GM18867 (cell line): Measurements from ENCODE around the gene RAD51B.
A peak's percentile ranks its signal among the peaks of the same experiment; 100 is the strongest.
"Not testable (repeated sequence)": the region's sequence is repeated elsewhere in the genome, so short reads cannot be mapped to it uniquely, and the experiment has no call there.

ENCODE experiments used
- ATAC-seq: cut with Tn5 transposase; IDR thresholded peaks from one replicate; pipeline ENCODE4 v1.9.1; 2021; ENCODE audit warnings: mild to moderate bottlenecking, moderate library complexity; ENCODE audit not compliant: unreplicated experiment

Gene RAD51B

DNA sequence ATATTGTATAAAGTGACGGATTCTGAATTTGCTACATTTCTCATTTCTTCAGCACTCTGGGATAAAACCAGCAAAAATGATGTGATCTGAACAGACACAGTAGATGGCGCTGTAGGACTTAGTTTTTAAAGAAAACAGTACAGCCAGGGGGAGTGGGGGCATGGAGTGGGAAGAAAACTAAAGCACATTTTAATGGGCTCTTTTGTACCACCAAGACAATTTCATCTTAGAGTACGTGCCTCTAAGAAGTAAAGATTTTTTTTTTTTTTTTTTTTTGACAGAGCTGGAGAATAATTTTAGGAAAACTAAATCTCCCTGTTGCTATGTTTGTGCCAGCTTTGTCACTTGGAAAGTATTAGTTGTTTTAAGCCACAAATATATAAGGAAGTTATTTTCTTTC lies 124.4 kb downstream of the RAD51B start:
- no peak for ATAC-seq

DNA sequence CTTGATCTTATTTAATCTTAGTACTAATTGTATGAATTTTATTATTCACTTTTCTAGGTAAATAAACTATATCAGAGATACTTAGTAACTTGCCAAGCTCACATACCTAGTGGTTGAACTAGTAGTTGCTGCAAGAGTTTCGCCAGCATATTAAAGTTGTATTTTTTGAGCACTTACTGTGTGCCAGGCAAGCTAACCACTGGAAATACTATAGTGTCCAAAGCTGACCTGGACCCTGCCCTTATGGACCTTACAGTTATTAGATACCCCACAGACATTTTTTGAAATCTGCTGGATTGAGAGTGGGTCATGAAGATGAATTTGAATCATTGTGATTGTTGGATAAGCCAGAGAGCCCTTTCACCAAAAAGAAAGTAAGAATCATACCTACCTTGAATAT lies 125.0 kb downstream of the RAD51B start:
- ATAC-seq, result no peak

DNA sequence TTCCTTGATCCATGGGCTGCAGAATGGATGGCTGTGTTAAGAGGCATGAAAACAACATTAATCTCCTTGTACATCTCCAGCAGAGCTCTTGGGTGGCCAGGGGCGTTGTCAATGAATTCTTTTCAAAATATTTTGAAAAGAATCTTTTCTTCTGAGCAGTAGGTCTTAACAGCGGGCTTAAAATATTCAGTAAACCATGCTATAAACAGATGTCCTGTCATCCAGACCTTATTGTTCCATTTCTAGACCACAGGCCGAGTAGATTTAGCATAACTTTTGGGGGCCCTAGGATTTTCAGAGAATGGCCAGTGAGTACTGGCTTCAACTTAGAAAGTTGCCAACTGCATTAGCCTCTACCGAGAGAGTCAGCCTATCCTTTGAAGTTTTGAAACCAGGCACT lies 130.2 kb downstream of the RAD51B start:
- no peak for ATAC-seq

DNA sequence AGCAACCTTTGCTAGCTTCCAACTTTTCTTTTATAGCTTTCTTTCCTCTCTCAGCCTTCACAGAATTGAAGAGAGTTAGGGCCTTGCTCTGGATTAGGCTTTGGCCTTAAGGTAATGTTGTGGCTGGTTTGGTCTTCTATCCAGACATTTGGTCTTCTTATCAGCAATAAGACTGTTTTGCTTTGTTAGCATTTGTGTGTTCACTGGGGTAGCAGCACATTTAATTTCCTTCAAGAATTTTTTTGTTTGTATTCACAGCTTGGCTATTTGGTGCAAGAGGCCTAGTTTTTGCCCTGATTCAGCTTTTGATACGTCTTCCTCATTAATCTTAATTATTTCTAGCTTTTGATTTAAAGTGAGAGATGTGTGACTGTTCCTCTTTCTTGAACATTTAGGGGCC lies 130.8 kb downstream of the RAD51B start:
- ATAC-seq, result no peak

DNA sequence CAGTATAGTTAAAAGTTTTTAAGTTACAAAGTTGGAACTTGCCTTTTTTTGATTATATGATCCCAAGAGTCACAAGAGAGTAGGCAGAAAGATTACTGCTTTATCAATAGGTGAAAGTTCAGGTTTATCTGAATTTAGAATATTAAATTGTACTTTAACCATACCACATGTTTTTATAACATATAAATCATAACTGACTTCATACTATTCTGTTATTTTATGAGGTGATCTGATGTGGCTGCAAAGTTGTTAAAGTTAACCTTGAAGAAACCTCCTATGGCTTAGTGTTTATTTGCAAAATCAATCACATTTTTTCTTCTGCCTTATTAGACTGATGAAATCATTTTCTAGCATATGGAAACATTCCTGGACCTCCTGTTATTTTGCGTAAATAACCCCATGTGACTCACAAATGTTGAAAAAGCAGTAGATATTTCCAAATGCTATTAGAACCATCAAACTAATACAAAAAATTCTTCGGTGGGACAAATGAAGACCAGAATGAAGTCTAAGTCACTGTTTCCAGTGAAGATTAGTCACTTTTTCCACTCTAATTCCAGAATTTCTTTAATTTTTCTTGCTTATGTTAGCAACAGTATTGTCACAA lies 132.1 kb downstream of the RAD51B start:
- ATAC-seq, result no peak

DNA sequence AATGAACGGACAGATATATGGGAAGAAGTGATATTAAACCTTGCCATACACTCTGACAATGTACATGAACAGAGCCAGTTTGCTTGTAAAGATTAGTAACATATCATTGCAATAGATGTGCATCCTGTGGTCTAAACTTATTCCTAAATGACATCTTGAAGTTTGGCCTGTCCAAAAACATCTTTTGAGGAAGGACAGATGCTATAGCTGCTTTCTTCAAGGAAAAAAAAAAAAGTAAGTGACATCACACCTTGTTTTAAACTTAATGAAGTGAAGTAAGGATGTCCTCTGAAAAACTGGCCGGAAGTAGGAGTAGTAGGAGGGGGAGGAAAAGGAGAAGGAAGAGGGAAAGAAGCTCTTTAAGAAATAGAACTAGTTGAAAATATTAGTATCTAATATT lies 132.8 kb downstream of the RAD51B start:
- ATAC-seq, result no peak

DNA sequence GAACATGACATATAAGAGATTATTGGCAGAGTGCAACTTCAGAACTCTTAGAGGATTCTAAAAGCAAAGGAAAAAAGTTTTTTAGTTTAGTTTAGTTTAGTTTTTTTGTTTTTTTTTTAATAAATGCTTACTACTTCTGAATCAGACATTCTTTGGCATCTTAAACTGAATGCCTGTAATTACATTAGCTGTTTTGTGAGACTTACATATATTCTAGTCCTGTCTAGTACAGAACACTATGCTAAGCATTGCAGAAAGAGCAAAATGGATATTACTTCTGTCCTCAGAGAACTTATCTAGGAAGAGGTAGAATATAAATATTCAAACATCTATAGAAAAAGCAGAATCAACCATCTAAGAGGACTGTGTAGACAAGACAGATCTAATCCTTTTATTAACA lies 133.2 kb downstream of the RAD51B start:
- ATAC-seq, result no peak

DNA sequence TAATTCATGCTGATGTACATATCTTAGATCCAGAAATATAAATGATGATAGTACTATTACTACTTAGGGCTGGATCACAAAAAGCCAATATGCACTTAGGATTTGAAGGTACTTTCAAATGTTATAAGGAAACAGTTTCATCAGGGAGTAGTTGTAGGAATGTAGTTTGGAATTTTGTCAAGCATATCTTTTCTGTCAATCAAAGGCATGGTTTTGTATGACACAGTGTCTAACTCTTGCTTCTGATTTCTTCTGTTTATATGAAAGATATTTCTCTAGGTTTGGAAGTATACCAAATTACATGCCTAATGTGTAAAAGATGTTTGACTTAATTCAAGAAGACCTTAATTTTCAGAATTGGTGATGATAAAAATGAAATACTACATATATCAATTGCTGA lies 135.7 kb downstream of the RAD51B start:
- ATAC-seq, result no peak

DNA sequence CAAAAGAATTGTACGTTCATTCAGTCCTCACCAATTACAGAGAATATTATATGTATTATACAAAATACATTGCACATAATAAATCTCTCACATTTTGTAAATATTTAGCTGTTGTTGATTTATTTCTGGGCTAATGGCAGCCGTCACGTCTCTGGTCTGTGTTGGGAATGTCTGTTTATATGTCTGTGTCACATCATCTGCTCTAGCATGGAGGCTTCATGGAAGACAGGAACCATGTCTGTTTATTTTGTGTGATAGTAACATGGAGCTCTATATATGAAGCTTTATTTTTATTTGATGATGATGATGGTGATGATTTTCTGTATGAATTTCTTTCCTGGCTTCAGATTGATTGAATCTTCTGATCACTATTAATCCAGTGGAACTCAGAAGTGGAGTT lies 138.4 kb downstream of the RAD51B start:
- no peak for ATAC-seq

DNA sequence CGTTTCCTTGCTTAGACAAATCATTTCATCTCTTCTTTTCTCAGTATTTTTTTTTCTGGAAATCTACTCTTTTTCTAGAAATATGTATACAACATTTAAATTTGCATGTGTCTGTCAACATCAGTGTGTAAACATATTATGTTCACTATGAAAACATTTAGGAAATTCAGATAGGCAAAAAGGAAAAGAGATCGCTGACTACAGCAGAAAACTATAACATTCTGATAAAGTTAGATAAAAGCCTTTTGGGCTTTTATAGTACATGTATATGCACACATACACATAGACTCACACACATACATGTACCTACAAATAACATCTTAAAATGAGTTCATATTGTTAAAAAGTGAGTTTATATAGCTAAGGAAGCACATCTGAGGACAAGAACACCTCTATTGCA lies 142.1 kb downstream of the RAD51B start:
- ATAC-seq, result no peak

DNA sequence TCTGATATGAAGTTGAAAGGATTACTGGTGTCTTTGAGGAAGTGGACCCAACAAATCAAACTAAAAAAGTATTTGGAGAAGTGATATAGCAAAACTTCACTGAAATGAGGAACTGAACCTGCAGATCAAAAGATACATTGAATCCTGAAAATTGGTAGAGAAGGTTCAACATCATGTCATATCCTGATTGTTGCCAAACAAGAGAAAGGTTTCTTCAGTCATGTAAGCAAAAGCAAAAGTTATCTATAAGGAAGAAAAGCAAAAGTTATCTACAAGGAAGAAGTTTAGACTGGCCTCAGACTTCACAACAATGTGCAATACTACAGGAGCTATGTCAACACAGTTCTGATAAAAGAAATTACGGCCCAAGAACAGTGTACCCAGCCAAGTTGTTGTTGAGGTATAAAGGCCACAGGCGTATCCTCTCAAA lies 142.7 kb downstream of the RAD51B start:
- peak; percentile 40 for ATAC-seq

DNA sequence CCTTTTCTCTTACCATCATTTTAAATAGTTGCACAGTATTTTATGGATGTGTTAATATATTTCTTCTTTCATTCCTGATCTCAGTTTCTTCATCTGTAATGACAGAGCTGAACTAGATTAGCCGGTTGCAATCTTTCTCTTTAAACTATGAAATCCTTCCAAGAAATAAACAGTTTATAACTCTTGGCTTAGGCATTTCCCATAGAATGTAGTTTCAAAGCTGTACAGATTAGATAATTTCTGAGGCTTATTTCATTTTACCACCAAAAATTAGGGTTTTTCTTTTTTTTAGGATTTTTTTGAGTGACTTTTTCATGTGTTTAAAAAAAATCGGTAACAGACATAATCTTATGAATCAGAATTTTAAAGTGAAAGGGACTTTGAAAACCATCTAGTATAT lies 144.0 kb downstream of the RAD51B start:
- ATAC-seq, result no peak

DNA sequence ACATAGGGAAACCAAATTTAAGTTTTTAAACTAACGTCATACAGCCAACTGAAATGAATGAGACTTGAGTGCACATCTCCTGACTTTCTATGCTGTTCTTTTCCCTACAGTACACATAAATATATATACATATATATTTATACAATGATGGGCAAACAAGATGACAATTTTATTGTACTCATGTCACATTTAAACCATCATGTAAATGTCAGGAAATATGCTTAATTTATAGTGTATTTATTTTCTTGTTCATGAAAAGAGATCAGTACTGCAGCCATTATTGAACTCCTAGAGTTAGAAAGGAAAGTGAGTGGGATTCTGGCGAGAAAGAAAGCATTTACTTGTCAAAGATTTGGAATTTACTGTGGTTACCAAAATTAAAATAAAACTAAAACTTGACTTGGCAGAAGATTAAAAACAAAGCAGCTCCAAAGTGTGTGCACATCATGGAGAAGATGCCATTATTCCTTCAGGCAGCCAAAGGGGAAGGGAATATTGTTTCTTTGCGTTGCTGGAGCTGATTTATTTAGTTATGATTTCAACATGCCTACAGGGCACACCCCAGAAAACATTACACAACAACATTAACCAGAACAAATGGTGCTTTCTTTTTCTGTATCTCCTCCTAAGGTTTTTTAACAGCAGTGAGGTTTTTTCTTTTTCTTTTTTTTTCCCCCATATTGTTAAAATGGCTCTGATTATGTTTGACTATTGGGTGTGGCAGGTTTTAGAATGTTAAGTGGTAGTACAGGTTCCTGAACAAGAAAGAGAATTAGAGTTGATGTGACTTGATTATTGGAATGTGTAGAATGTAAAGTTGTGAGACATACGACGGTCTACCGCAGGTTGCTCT lies 144.6 kb downstream of the RAD51B start:
- no peak for ATAC-seq

DNA sequence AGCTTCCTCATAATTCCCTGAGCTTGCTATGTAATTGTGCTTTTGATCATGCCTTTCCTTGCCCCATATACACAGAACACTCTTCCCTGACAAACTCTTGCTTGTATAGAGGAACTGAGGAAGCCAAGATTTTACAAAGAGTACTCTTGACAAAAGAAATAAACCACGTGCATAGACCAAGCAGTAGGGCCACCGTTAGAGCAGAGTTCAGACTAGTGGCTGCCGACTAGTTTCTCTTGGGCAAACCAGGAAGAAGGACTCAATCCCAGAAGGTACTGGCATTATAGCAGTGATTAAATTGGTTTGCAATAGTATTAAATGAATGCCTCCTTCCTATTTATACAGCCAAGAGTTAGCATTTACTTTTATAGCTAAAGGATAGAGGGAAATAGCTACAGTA lies 146.1 kb downstream of the RAD51B start:
- ATAC-seq, result no peak

DNA sequence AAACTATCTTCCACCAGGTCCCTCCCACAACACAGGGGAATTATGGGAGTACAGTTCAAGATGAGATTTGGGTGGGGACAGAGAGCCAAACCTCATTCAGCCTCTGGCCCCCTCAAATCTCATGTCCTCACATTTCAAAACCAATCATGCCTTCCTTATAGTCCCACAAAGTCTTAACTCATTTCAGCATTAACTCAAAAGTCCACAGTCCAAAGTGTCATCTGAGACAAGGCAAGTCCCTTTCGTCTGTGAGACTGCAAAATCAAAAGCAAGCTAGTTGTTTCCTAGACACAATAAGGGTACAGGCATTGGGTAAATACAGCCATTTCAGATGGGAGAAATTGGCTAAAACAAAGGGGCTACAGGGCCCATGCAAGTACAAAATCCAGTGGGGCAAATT lies 147.6 kb downstream of the RAD51B start:
- no peak for ATAC-seq

DNA sequence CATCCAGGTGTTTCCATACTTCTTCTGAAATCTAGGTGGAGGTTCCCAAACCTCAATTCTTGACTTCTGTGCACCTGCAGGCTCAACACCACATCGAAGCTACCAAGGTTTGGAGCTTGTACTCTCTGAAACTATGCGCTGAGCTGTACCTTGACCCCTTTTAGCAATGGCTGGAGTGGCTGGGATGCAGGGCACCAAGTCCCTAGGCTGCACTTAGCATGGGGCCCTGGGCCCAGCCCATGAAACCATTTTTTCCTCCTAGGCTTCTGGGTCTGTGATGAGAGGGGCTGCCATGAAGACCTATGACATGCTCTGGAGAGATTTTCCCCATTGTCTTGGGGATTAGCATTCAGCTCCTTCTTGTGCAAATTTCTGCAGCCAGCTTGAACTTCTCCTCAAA lies 148.4 kb downstream of the RAD51B start:
- ATAC-seq, result not testable (repeated sequence)

DNA sequence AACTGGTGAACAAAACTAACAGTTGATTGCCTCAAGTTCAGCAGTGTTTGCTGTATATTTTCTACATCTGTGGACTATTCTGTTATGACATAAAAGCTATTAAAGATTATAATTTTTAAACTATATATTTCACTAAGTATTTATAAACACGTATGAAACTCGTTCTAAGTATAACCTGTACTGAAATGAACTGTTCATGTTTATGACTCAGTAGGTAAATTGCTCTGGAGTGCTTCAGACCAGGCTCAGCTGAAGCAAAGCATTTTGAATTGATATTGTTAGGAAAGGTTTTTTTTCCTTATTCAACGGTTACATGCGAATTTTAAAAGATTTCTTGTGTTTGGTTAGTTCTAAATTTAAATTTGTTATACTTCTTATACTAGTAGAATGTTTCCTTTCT lies 151.3 kb downstream of the RAD51B start:
- no peak for ATAC-seq

DNA sequence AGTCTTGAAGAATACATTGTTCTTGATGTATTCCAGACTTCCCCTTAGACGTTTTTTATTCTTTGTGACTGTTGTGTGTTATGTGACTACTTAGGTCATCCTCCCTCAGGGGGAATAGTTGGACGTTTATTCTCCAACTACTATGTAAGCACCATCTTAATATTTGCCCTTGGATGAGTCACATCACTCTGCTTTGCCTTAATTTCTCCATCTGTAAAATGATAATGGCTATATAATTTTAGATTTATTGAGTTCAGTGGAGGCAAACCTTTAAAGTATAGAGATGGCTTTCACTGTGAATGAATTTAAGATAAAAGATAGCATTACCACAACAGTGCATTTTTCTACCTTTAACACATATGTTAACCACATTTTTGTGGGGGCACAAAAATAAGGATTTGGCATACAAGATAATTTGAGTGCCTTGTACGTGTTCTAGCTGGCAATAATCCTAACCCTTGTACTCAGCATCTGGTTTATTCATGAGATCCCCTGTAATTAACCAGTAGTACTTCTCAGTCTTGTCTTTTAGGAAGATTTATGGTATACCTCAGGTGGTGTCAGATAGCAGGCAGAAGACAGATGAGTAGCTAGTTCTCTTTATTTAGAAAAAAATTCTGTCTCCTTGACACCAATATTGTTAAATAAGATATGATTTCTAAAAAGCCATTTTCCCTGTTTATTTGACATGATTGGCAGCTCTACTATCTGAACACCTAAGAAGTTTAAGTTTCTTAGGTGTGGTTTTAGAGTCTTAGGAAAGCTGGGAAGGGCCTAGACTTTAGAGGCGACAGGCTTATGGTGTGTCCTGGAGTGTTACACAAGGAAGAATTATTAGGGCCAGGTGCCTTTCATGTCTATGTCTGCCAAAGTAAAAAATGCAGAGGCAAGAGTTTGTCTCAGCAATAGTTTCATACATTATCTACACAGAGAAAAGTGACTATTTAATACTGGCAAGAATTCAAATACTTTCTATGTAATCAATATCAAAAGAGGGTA lies 152.3 kb downstream of the RAD51B start:
- ATAC-seq, result no peak

DNA sequence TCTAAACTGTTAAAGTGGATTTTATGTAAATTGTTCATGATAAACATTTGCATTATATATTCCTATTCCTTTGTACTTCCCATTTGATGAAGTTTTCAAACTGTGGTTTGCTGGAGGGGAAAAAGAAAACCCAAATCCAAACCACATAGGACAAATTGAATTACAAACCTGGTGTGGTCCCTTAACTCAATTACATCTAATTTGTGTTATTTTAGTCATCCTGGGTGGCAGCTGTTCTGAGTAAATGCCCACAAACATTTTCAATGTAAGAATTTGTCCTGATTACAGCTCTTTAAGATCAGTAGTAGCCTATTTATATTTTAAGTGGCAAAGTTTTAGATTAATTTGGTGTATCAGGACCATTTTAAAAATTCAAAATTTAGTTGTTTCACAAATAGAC lies 153.9 kb downstream of the RAD51B start:
- ATAC-seq, result no peak

DNA sequence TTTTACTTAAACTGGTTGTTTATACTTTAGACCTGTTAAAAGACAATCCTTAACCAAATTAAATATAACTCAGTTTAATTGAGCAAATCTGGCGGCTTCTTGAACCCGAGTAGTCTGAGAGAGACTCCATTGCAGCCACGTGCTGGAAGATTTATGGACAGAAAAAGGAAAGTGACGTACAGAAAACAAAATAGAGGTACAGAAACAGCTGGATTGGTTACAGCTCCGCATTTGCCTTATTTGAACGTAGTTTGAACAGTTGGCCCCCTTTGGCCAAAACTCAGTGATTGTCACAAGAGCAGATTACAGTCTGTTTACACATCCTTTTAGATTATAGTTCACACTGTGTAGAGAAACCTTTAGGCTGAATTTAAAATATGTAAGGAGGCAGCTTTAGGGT lies 155.9 kb downstream of the RAD51B start:
- ATAC-seq, result no peak

DNA sequence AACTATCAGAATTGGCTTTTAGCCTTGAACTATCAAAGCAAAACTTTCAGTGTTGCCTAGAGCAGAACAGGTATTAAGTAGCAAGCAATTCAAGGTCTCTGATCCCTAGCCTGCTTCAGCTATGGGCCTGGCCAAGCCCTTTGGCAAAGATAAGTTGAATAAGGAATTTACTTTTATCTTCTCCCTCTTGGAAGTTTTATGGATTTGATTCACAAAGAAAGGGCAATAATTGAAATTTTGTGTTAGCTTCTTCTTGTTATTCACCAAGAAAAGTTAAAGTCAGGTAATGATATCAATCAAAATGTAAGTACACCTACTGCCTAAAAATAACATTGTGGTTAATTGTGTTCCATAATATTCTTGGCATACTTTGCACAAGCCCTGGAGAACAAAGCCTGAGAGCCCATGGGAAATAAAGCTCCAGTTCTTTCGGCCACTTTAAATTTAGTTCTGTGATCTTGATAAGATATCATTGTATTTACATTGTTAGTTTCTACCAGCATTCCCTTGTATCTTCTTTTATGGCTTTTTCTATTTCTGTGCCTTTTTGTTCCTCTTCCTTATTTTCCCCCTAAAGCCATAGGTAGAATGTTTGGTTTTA lies 158.0 kb downstream of the RAD51B start:
- ATAC-seq, result no peak
